Astrocyte (in vitro differentiated cells and primary cell): ENCODE data around the gene GLYR1. TPM values are rescaled to one million over a fixed set of nuclear protein-coding genes. Genes with fewer than 3 reads are reported as not detected.
"Not testable (repeated sequence)": the region's sequence is repeated elsewhere in the genome, so short reads cannot be mapped to it uniquely, and the experiment has no call there.

Source experiments
- DNase-seq: peaks from one replicate; pipeline ENCODE4 v3.0.0-alpha.2; 2010; ENCODE audit warnings: low read depth
- FAIRE-seq: peaks from 2 replicates; lab custom pipeline; 2011; peaks lifted over from hg19 to GRCh38; lab: Jason Lieb, UNC
- H2AFZ ChIP-seq: 2 replicates; pipeline ENCODE4 v1.6.0; 2012; ENCODE audit warnings: low read depth, low read length, inconsistent platforms
- H3K27ac ChIP-seq: 2 replicates; pipeline ENCODE4 v1.5.1; 2011; ENCODE audit warnings: low read depth, low read length, inconsistent platforms
- H3K27me3 ChIP-seq: 2 replicates; pipeline ENCODE4 v1.6.0; 2011; ENCODE audit warnings: low read length, inconsistent platforms; ENCODE audit not compliant: insufficient read depth
- H3K36me3 ChIP-seq: 2 replicates; pipeline ENCODE4 v1.5.1; 2011; ENCODE audit warnings: low read length, inconsistent platforms; ENCODE audit not compliant: insufficient read depth
- H3K4me1 ChIP-seq: 2 replicates; pipeline ENCODE4 v1.5.1; 2011; ENCODE audit warnings: low read length, inconsistent platforms; ENCODE audit not compliant: insufficient read depth
- H3K4me2 ChIP-seq: 2 replicates; pipeline ENCODE4 v1.6.0; 2012; ENCODE audit warnings: low read length, inconsistent platforms
- H3K4me3 ChIP-seq: 2 replicates; pipeline ENCODE4 v1.5.1; 2011; ENCODE audit warnings: low read depth, mild to moderate bottlenecking, low read length, inconsistent platforms; ENCODE audit not compliant: insufficient read depth
- H3K79me2 ChIP-seq: 2 replicates; pipeline ENCODE4 v1.6.0; 2012; ENCODE audit warnings: mild to moderate bottlenecking, low read length, inconsistent platforms; ENCODE audit not compliant: insufficient read depth
- H3K9ac ChIP-seq: 2 replicates; pipeline ENCODE4 v1.6.0; 2012; ENCODE audit warnings: mild to moderate bottlenecking, low read length, inconsistent platforms
- H3K9me3 ChIP-seq: 2 replicates; pipeline ENCODE4 v1.5.1; 2012; ENCODE audit warnings: low read depth, mild to moderate bottlenecking, low read length, inconsistent platforms; ENCODE audit not compliant: insufficient read depth
- H4K20me1 ChIP-seq: 2 replicates; pipeline ENCODE4 v1.6.0; 2012; ENCODE audit warnings: low read length, inconsistent platforms; ENCODE audit not compliant: insufficient read depth
- H3K27ac Mint-ChIP-seq: one replicate; pipeline ENCODE4 v1.8.0; 2021; ENCODE audit warnings: mild to moderate bottlenecking, mixed read lengths; ENCODE audit not compliant: unreplicated experiment
- H3K27me3 Mint-ChIP-seq: one replicate; pipeline ENCODE4 v1.8.0; 2021; ENCODE audit warnings: low read depth, mixed read lengths; ENCODE audit not compliant: unreplicated experiment
- H3K36me3 Mint-ChIP-seq: one replicate; pipeline ENCODE4 v1.8.0; 2021; ENCODE audit warnings: low read depth, mixed read lengths; ENCODE audit not compliant: unreplicated experiment
- H3K4me1 Mint-ChIP-seq: one replicate; pipeline ENCODE4 v1.8.0; 2021; ENCODE audit warnings: low read depth, mixed read lengths; ENCODE audit not compliant: unreplicated experiment
- H3K4me3 Mint-ChIP-seq: one replicate; pipeline ENCODE4 v1.8.0; 2021; ENCODE audit warnings: mild to moderate bottlenecking, moderate library complexity, mixed read lengths; ENCODE audit not compliant: unreplicated experiment
- H3K9me3 Mint-ChIP-seq: one replicate; pipeline ENCODE4 v1.8.0; 2021; ENCODE audit warnings: mild to moderate bottlenecking, mixed read lengths; ENCODE audit not compliant: unreplicated experiment
- EZH2 ChIP-seq: IDR thresholded peaks from 2 replicates; pipeline ENCODE4 v1.6.1; 2012; ENCODE audit warnings: mild to moderate bottlenecking, low read length, inconsistent platforms; ENCODE audit not compliant: insufficient read depth
- total RNA-seq: library from RNA; stranded (reverse); gene quantifications from 2 replicates; pipeline ENCODE4 v1.2.1, GENCODE V29; 2021
- TF ChIP-seq, protein P1 (sequence below): IDR thresholded peaks from 2 replicates; pipeline ENCODE4 v1.5.1; 2011; ENCODE audit warnings: low read depth, mild to moderate bottlenecking, inconsistent platforms, low read length, moderate library complexity; ENCODE audit not compliant: insufficient read depth

The GLYR1 gene
- total RNA-seq, 1 donor from 2014 or later: 77.8 TPM

GRCh38 chr16:4787068-4787467, 60.0 kb downstream of the GLYR1 start:
- no peak overlapping the region for H3K4me3 Mint-ChIP-seq
- DNase-seq: no peak
- no peak overlapping the region for H3K4me3 ChIP-seq
- FAIRE-seq: no peak
- H3K36me3 ChIP-seq: no peaks in the 10 kb centered on the region
- peaks cover 5% of the 10 kb centered on the region for H3K9me3 Mint-ChIP-seq
- no peaks in the 10 kb centered on the region for H4K20me1 ChIP-seq
- H3K4me2 ChIP-seq: no peak overlapping the region
- peaks cover 11% of the 10 kb centered on the region for H3K36me3 Mint-ChIP-seq
- H3K4me1 Mint-ChIP-seq: no peaks in the 10 kb centered on the region
- no peak overlapping the region for H3K27ac ChIP-seq
- no peak for TF ChIP-seq EZH2
- TF ChIP-seq, protein P1, sequence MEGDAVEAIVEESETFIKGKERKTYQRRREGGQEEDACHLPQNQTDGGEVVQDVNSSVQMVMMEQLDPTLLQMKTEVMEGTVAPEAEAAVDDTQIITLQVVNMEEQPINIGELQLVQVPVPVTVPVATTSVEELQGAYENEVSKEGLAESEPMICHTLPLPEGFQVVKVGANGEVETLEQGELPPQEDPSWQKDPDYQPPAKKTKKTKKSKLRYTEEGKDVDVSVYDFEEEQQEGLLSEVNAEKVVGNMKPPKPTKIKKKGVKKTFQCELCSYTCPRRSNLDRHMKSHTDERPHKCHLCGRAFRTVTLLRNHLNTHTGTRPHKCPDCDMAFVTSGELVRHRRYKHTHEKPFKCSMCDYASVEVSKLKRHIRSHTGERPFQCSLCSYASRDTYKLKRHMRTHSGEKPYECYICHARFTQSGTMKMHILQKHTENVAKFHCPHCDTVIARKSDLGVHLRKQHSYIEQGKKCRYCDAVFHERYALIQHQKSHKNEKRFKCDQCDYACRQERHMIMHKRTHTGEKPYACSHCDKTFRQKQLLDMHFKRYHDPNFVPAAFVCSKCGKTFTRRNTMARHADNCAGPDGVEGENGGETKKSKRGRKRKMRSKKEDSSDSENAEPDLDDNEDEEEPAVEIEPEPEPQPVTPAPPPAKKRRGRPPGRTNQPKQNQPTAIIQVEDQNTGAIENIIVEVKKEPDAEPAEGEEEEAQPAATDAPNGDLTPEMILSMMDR: no peak
- peak overlapping the region; percentile 53 for H3K27ac Mint-ChIP-seq
- H3K79me2 ChIP-seq: no peaks in the 10 kb centered on the region
- peaks cover 9% of the 10 kb centered on the region for H3K27me3 Mint-ChIP-seq
- no peaks in the 10 kb centered on the region for H3K4me1 ChIP-seq
- no peak overlapping the region for H2AFZ ChIP-seq
- no peaks in the 10 kb centered on the region for H3K27me3 ChIP-seq
- no peaks in the 10 kb centered on the region for H3K9me3 ChIP-seq
- H3K9ac ChIP-seq: no peak overlapping the region

GRCh38 chr16:4785758-4786433, 61.2 kb downstream of the GLYR1 start:
- Histone ChIP-seq H3K27ac (no peak overlapping the region), H4K20me1 (no peaks in the 10 kb centered on the region), H3K4me1 (no peaks in the 10 kb centered on the region), H3K9me3 (no peaks in the 10 kb centered on the region), H3K4me2 (no peak overlapping the region), H3K4me3 (no peak overlapping the region), H3K79me2 (no peaks in the 10 kb centered on the region), H3K9ac (no peak overlapping the region), H2AFZ (no peak overlapping the region), H3K36me3 (no peaks in the 10 kb centered on the region), H3K27me3 (no peaks in the 10 kb centered on the region)
- Mint-ChIP-seq H3K27ac (no peak overlapping the region), H3K27me3 (peaks cover 9% of the 10 kb centered on the region), H3K9me3 (peaks cover under 1% of the 10 kb centered on the region), H3K4me1 (no peaks in the 10 kb centered on the region), H3K36me3 (peaks cover 11% of the 10 kb centered on the region), H3K4me3 (no peak overlapping the region)
- DNase-seq (no peak), FAIRE-seq (no peak)
- TF ChIP-seq, protein P1: no peak
- TF ChIP-seq EZH2: no peak

DNA sequence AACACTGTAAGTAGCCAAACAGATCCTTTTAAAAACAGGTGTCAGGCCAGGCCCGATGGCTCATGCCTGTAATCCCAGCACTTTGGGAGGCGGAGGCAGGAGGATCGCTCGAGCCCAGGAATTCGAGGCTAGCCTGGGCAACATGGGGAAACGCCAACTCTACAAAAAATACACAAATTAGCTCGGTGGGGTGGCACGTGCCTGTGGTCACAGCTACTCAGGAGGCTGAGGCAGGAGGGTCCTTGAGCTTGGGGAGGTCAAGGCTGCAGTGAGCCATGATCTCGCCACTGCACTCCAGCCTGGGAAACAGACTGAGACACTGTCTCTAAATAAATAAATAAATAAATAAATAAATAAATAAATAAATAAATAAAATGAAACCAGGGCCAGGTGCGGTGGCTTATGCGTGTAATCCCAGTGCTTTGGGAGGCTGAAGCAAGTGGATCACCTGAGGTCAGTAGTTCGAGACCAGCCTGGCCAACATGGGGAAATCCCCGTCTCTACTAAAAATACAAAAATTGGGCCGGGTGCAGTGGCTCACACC, 62.6 kb downstream of the GLYR1 start:
- not testable (repeated sequence) for H2AFZ ChIP-seq, H3K9ac ChIP-seq, H3K4me2 ChIP-seq, H4K20me1 ChIP-seq, H3K4me1 ChIP-seq, H3K4me1 Mint-ChIP-seq, H3K27me3 Mint-ChIP-seq, H3K4me3 Mint-ChIP-seq, H3K27me3 ChIP-seq, DNase-seq, H3K79me2 ChIP-seq, H3K27ac Mint-ChIP-seq, H3K4me3 ChIP-seq, FAIRE-seq, H3K9me3 ChIP-seq, H3K36me3 ChIP-seq, H3K9me3 Mint-ChIP-seq, H3K27ac ChIP-seq
- H3K36me3 Mint-ChIP-seq: peaks cover 11% of the 10 kb centered on the region
